PC-9 (cell line): Measurements from ENCODE around the gene IGSF21. TPM values are rescaled to one million over a fixed set of nuclear protein-coding genes. Genes with fewer than 3 reads are reported as not detected.
"Not testable (repeated sequence)": the region's sequence is repeated elsewhere in the genome, so short reads cannot be mapped to it uniquely, and the experiment has no call there.

ENCODE experiments used
- BruUV-seq: library from RNA; stranded (reverse); fragments of 400-500 nt; replicated peaks from 2 replicates; lab custom pipeline; 2021; lab: Mats Ljungman, UMichigan
- CTCF ChIA-PET: fragments of 300-600 bp; sonication (Branson Sonifier 250); formaldehyde crosslinking; loops from one replicate; lab custom pipeline; 2022; ENCODE audit warnings: antibody characterized with exemption; lab: Charles Lee
- POLR2A ChIA-PET: fragments of 300-600 bp; sonication (Branson Sonifier 250); formaldehyde crosslinking; loops from one replicate; lab custom pipeline; 2022; ENCODE audit warnings: antibody characterized with exemption; ENCODE audit not compliant: unreplicated experiment; lab: Charles Lee
- DNase-seq, 2 experiments: peaks; one replicate each; pipeline versions ENCODE4 v3.0.0 to v3.0.0-alpha.2; 2015 to 2022; ENCODE audit warnings: mixed read lengths in 1 of 2
- H2AFZ ChIP-seq: fragments of 200-600 bp; sonication (generic); 2 replicates; pipeline ENCODE4 v1.8.1; 2017; ENCODE audit warnings: antibody characterized with exemption
- H3F3A ChIP-seq: fragments of 200-600 bp; sonication (generic); 2 replicates; pipeline ENCODE4 v1.8.1; 2017; ENCODE audit warnings: antibody characterized with exemption, mild to moderate bottlenecking, low read depth; ENCODE audit not compliant: insufficient read depth
- H3K27ac ChIP-seq: fragments of 200-600 bp; sonication (generic); 2 replicates; pipeline ENCODE4 v1.6.1; 2016; ENCODE audit warnings: mixed run types
- H3K27me3 ChIP-seq: fragments of 200-600 bp; sonication (generic); 2 replicates; pipeline ENCODE4 v1.6.1; 2016; ENCODE audit warnings: low read depth, mixed run types; ENCODE audit not compliant: insufficient read depth
- H3K36me3 ChIP-seq: fragments of 200-600 bp; sonication (generic); 2 replicates; pipeline ENCODE4 v1.6.1; 2016; ENCODE audit warnings: low read depth, mixed run types
- H3K4me1 ChIP-seq: fragments of 200-600 bp; sonication (generic); replicated peaks from 2 replicates; pipeline ENCODE4 v1.6.1; 2016; ENCODE audit warnings: mixed run types; ENCODE audit not compliant: insufficient read depth
- H3K4me2 ChIP-seq: fragments of 200-600 bp; sonication (generic); 2 replicates; pipeline ENCODE4 v1.6.1; 2017; ENCODE audit warnings: mixed run types
- H3K4me3 ChIP-seq: fragments of 200-600 bp; sonication (generic); 2 replicates; pipeline ENCODE4 v1.6.1; 2016; ENCODE audit warnings: mixed run types
- H3K79me2 ChIP-seq: fragments of 200-600 bp; sonication (generic); 2 replicates; pipeline ENCODE4 v1.6.1; 2017; ENCODE audit warnings: low read depth, mixed run types
- H3K9me2 ChIP-seq: fragments of 200-600 bp; sonication (generic); 2 replicates; pipeline ENCODE4 v1.8.1; 2017; ENCODE audit warnings: mild to moderate bottlenecking; ENCODE audit not compliant: insufficient read depth
- H3K9me3 ChIP-seq: fragments of 200-600 bp; sonication (generic); 2 replicates; pipeline ENCODE4 v1.8.1; 2016; ENCODE audit warnings: low read depth; ENCODE audit not compliant: insufficient read depth
- H4K20me1 ChIP-seq: fragments of 200-600 bp; sonication (generic); 2 replicates; pipeline ENCODE4 v1.8.1; 2017; ENCODE audit not compliant: insufficient read depth
- CTCF ChIP-seq: fragments of 200-600 bp; sonication (generic); conservative IDR thresholded peaks from 2 replicates; pipeline ENCODE4 v1.6.1; 2017; ENCODE audit warnings: mixed run types, antibody characterized with exemption, mild to moderate bottlenecking, moderate library complexity
- EZH2 ChIP-seq: fragments of 200-600 bp; sonication (generic); IDR thresholded peaks from 2 replicates; pipeline ENCODE4 v1.8.0; 2017; ENCODE audit warnings: antibody characterized with exemption, low read depth
- intact Hi-C: fragments of 100-400 bp; cut with micrococcal nuclease; formaldehyde crosslinking; loops from one replicate; pipeline ENCODE4 v1.10.0; 2022; ENCODE audit not compliant: unreplicated experiment
- total RNA-seq: library from RNA; stranded (reverse); gene quantifications from 2 replicates; pipeline ENCODE4 v1.2.3, GENCODE V29; 2021

The IGSF21 gene
- total RNA-seq, 1 experiment from 2014 or later: not detected

- intact Hi-C loops: no loop called here
- Histone ChIP-seq H3K79me2 (no peaks in the 10 kb centered on the region), H3K4me1 (peaks cover 19% of the 10 kb centered on the region), H3K9me2 (no peaks in the 10 kb centered on the region), H3K27me3 (no peaks in the 10 kb centered on the region), H3K36me3 (no peaks in the 10 kb centered on the region), H4K20me1 (no peaks in the 10 kb centered on the region), H3K9me3 (peaks cover 5% of the 10 kb centered on the region; the same call in 1 of the 2 replicates), H3K4me2 (peak overlapping the region; percentile 63), H2AFZ (peak overlapping the region; percentile 63; the same call in 1 of the 2 replicates), H3F3A (peaks cover 9% of the 10 kb centered on the region; the same call in 1 of the 2 replicates), H3K4me3 (no peak overlapping the region), H3K27ac (peak overlapping the region; percentile 80)
- no peak for TF ChIP-seq EZH2
- TF ChIP-seq CTCF: no peak
- ChIA-PET CTCF (no interaction called here), POLR2A (no interaction called here)
- no TSS peak for BruUV-seq
- DNase-seq: peak in 1 of 2 experiments; percentile 70
Measured at GRCh38 chr1:18414321-18414720, 306.7 kb downstream of the IGSF21 start.

GRCh38 chr1:18414872-18415447 lies 307.4 kb downstream of the IGSF21 start:
- intact Hi-C loops: no loop called here
- POLR2A ChIA-PET: no interaction called here
- DNase-seq: no peak

GRCh38 chr1:18415448-18416027 lies 307.9 kb downstream of the IGSF21 start:
- H3K4me1 ChIP-seq: peaks cover 19% of the 10 kb centered on the region
- H3F3A ChIP-seq: peaks cover 9% of the 10 kb centered on the region; the same call in 1 of the 2 replicates
- H2AFZ ChIP-seq: no peak overlapping the region
- POLR2A ChIA-PET: no interaction called here
- H3K27me3 ChIP-seq: no peaks in the 10 kb centered on the region
- BruUV-seq: no TSS peak
- peaks cover 5% of the 10 kb centered on the region; the same call in 1 of the 2 replicates for H3K9me3 ChIP-seq
- H4K20me1 ChIP-seq: no peaks in the 10 kb centered on the region
- no peak overlapping the region for H3K27ac ChIP-seq
- CTCF ChIA-PET: no interaction called here
- H3K4me2 ChIP-seq: no peak overlapping the region
- intact Hi-C loops: no loop called here
- no peak for TF ChIP-seq EZH2
- TF ChIP-seq CTCF: no peak
- no peaks in the 10 kb centered on the region for H3K79me2 ChIP-seq
- no peak overlapping the region for H3K4me3 ChIP-seq
- no peaks in the 10 kb centered on the region for H3K9me2 ChIP-seq
- no peaks in the 10 kb centered on the region for H3K36me3 ChIP-seq
- no peak for DNase-seq

More at GRCh38 chr1:18414872-18415447, 307.4 kb downstream of the IGSF21 start:
- no peak overlapping the region for H2AFZ ChIP-seq
- no peak for TF ChIP-seq CTCF
- no peak for TF ChIP-seq EZH2
- no TSS peak for BruUV-seq
- H4K20me1 ChIP-seq: no peaks in the 10 kb centered on the region
- no peak overlapping the region for H3K4me3 ChIP-seq
- CTCF ChIA-PET: no interaction called here
- H3K9me2 ChIP-seq: no peaks in the 10 kb centered on the region
- H3K9me3 ChIP-seq: peaks cover 5% of the 10 kb centered on the region; the same call in 1 of the 2 replicates
- peak overlapping the region; percentile 63 for H3K4me2 ChIP-seq
- H3K4me1 ChIP-seq: peaks cover 19% of the 10 kb centered on the region
- H3K27ac ChIP-seq: peak overlapping the region; percentile 80
- no peaks in the 10 kb centered on the region for H3K27me3 ChIP-seq
- peaks cover 9% of the 10 kb centered on the region; the same call in 1 of the 2 replicates for H3F3A ChIP-seq
- no peaks in the 10 kb centered on the region for H3K79me2 ChIP-seq
- H3K36me3 ChIP-seq: no peaks in the 10 kb centered on the region

- H3K27ac ChIP-seq, H3K27me3 ChIP-seq, H2AFZ ChIP-seq, H3K9me2 ChIP-seq, H3K4me3 ChIP-seq, H3K36me3 ChIP-seq, CTCF ChIA-PET, POLR2A ChIA-PET, H3K79me2 ChIP-seq, H3K4me2 ChIP-seq, BruUV-seq, H3K9me3 ChIP-seq, intact Hi-C loops, DNase-seq, H4K20me1 ChIP-seq, H3F3A ChIP-seq: not testable (repeated sequence)
- H3K4me1 ChIP-seq: peaks cover 19% of the 10 kb centered on the region
Measured at GRCh38 chr1:18416126-18416525, 308.5 kb downstream of the IGSF21 start.
